ENCODE data around the gene CTNNA1. TPM values are rescaled to one million over a fixed set of nuclear protein-coding genes. Genes with fewer than 3 reads are reported as not detected.

Gene CTNNA1
- total and polyA plus RNA-seq, 2 donors (not counting 3 experiments of a cell fraction or from before 2014, with no cell fraction given): 156 to 394 TPM

- dilution Hi-C loops (cut with MboI; ENCODE audit: extremely low pct_ligation_motif_present, low sequenced_read_pairs): no loop called here
Measured at GRCh38 chr5:138945421-138946240, 192.4 kb downstream of the CTNNA1 start.

More at GRCh38 chr5:138945421-138946240, 192.4 kb downstream of the CTNNA1 start:
- Histone ChIP-seq H3K9me1 (replicated peaks; ENCODE audit: control insufficient read depth, extremely low read depth, insufficient read depth, low read length) (no peaks in the 10 kb centered on the region), H3K4me3 (replicated peaks in 1 of 3; ENCODE audit: insufficient read depth in 1 of 3, low read depth in 1 of 3, low read length in 3 of 3) (no peak overlapping the region), H3K27ac (ENCODE audit: insufficient read depth, low read depth, low read length) (no peak overlapping the region), H2AFZ (ENCODE audit: low read depth, low read length) (no peak overlapping the region), H3K4me2 (ENCODE audit: insufficient read depth, low read length) (no peak overlapping the region), H3K4me1 (ENCODE audit: control insufficient read depth, extremely low read depth, insufficient read depth, low read length) (no peaks in the 10 kb centered on the region), H3K79me2 (ENCODE audit: control insufficient read depth, insufficient read depth, low read length) (no peaks in the 10 kb centered on the region), H3K27me3 (ENCODE audit: control insufficient read depth in 2 of 2, insufficient read depth in 2 of 2, low read length in 2 of 2) (no peaks in the 10 kb centered on the region), H4K20me1 (replicated peaks; ENCODE audit: control insufficient read depth, extremely low read depth, insufficient read depth, low read length) (no peaks in the 10 kb centered on the region), H3K36me3 (ENCODE audit: control insufficient read depth in 2 of 2, extremely low read depth in 1 of 2, insufficient read depth in 2 of 2, low read length in 2 of 2) (no peaks in the 10 kb centered on the region), H3K9ac (replicated peaks; ENCODE audit: extremely low read depth, insufficient read depth, low read length) (no peak overlapping the region), H3K9me3 (replicated peaks; ENCODE audit: control insufficient read depth, insufficient read depth, low read length) (no peaks in the 10 kb centered on the region)
- no peak for FAIRE-seq
- no TSS peak for BruUV-seq (replicated peaks)
- POLR2A ChIA-PET: no interaction called here
- intact Hi-C loops (cut with micrococcal nuclease): no loop called here
- DNase-seq (ENCODE audit: low read depth, low spot score): no peak
- CTCF ChIA-PET: no interaction called here
- TF ChIP-seq JUN (IDR thresholded peaks at IDR 0.05; ENCODE audit: borderline replicate concordance, insufficient read depth, insufficient read length, low read depth) (no peak), POLR2AphosphoS5 (IDR thresholded peaks at IDR 0.05; ENCODE audit: insufficient read depth, low read depth, low read length) (no peak), POLR2A (IDR thresholded peaks at IDR 0.05; ENCODE audit: low read depth, low read length) (no peak), MYC (IDR thresholded peaks at IDR 0.05; ENCODE audit: low read depth, low read length) (no peak), FOS (IDR thresholded peaks at IDR 0.05; ENCODE audit: borderline replicate concordance, insufficient read depth, low read length) (no peak), CTCF (IDR thresholded peaks at IDR 0.05; ENCODE audit: extremely low read depth in 1 of 2, insufficient read depth in 1 of 2, low read depth in 1 of 2, low read length in 2 of 2) (peak in 1 of 2 donors; percentile 7)

All from endothelial cell of umbilical vein (primary cell).